ENCODE measurements around the gene TTC32.
"Not testable (repeated sequence)": the region's sequence is repeated elsewhere in the genome, so short reads cannot be mapped to it uniquely, and the experiment has no call there.

The TTC32 gene

GRCh38 chr2:19898592-19899329 lies 3.0 kb downstream of the TTC32 start:
- no peak for DNase-seq

GRCh38 chr2:19897623-19898245 lies 4.0 kb downstream of the TTC32 start:
- DNase-seq, result no peak

- no peak for DNase-seq
Observed at GRCh38 chr2:19895535-19895934, 6.2 kb downstream of the TTC32 start.

- DNase-seq, result no peak
Observed at GRCh38 chr2:19894134-19894792, 7.5 kb downstream of the TTC32 start.

- DNase-seq, result no peak
Observed at GRCh38 chr2:19893520-19894133, 8.2 kb downstream of the TTC32 start.

GRCh38 chr2:19891971-19892370 lies 9.8 kb downstream of the TTC32 start:
- not testable (repeated sequence) for DNase-seq

- no peak for DNase-seq
Observed at GRCh38 chr2:19890104-19890503, 11.7 kb downstream of the TTC32 start.

GRCh38 chr2:19888831-19889230 lies 13.0 kb downstream of the TTC32 start:
- DNase-seq, result no peak

GRCh38 chr2:19887510-19887909 lies 14.3 kb downstream of the TTC32 start:
- no peak for DNase-seq

GRCh38 chr2:19886261-19886660 lies 15.5 kb downstream of the TTC32 start:
- no peak for DNase-seq

GRCh38 chr2:19885791-19886190 lies 16.0 kb downstream of the TTC32 start:
- DNase-seq, result no peak

- DNase-seq, result no peak
Observed at GRCh38 chr2:19883971-19884720, 17.6 kb downstream of the TTC32 start.

- DNase-seq, result no peak
Observed at GRCh38 chr2:19883486-19883885, 18.3 kb downstream of the TTC32 start.

- no peak for DNase-seq
Observed at GRCh38 chr2:19882286-19882685, 19.5 kb downstream of the TTC32 start.

- no peak for DNase-seq
Observed at GRCh38 chr2:19881908-19882265, 19.9 kb downstream of the TTC32 start.

GRCh38 chr2:19881221-19881907 lies 20.4 kb downstream of the TTC32 start:
- no peak for DNase-seq

- not testable (repeated sequence) for DNase-seq
Observed at GRCh38 chr2:19880191-19880590, 21.6 kb downstream of the TTC32 start.

GRCh38 chr2:19879120-19879519 lies 22.7 kb downstream of the TTC32 start:
- no peak for DNase-seq

- no peak for DNase-seq
Observed at GRCh38 chr2:19878268-19879046, 23.3 kb downstream of the TTC32 start.

GRCh38 chr2:19876751-19877150 lies 25.0 kb downstream of the TTC32 start:
- DNase-seq, result no peak

GRCh38 chr2:19875280-19875679 lies 26.5 kb downstream of the TTC32 start:
- no peak for DNase-seq

- DNase-seq, result no peak
Observed at GRCh38 chr2:19874726-19875125, 27.1 kb downstream of the TTC32 start.
